Epithelial cell of proximal tubule (primary cell): ENCODE measurements around the gene TMTC2. TPM values are rescaled to one million over a fixed set of nuclear protein-coding genes. Genes with fewer than 3 reads are reported as not detected.
"Not testable (repeated sequence)": the region's sequence is repeated elsewhere in the genome, so short reads cannot be mapped to it uniquely, and the experiment has no call there.

Experiments
- DNase-seq: peaks from one replicate; pipeline ENCODE4 v3.0.0-alpha.2; 2011; ENCODE audit warnings: low read depth
- H3K4me3 ChIP-seq: 2 replicates; pipeline ENCODE4 v1.5.1; 2011; ENCODE audit warnings: low read depth, mild to moderate bottlenecking, low read length
- total RNA-seq: library from RNA; depleted of rRNA; stranded (reverse); fragments of >200 nt; gene quantifications from 2 replicates; pipeline ENCODE4 v1.2.3, GENCODE V29; 2015
- TF ChIP-seq, protein P1 (sequence below): conservative IDR thresholded peaks from 2 replicates; pipeline ENCODE4 v1.5.1; 2012; ENCODE audit warnings: low read depth, mild to moderate bottlenecking, low read length

TMTC2 gene
- total RNA-seq, 1 donor from 2014 or later = 3.6 TPM

DNA sequence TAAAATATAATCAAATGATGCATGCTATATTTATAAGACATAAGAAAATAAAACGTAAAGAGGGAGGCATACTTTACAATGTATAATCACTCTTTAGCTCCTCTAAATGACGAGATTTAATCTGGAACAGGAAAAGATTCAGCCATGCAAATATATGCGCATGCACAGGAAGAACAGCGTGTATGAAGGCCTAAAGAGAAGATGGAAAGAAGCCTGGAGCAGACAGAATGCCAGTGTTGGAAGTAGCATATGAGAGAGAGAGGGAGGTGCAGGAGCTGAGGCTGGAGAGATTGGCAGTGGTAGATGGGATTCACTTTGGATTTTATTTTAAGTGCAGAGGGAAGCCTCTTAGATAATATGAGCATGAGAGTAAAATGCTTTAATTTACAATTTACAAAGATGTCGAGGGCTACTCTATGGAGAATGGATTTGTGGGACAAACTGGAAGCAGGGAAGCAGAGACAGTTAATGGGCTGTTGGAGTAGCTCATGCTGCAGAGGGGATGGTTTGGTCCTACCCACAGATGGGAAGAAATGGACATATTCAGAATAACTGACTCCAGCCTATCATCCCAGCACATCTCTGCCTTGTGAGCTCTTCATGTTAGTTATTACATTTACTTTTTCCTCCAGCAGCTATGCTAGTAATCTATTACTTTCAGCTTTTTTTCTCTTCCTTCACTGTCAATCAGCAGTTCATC, 411.1 kb downstream of the TMTC2 start:
- TF ChIP-seq, protein P1, sequence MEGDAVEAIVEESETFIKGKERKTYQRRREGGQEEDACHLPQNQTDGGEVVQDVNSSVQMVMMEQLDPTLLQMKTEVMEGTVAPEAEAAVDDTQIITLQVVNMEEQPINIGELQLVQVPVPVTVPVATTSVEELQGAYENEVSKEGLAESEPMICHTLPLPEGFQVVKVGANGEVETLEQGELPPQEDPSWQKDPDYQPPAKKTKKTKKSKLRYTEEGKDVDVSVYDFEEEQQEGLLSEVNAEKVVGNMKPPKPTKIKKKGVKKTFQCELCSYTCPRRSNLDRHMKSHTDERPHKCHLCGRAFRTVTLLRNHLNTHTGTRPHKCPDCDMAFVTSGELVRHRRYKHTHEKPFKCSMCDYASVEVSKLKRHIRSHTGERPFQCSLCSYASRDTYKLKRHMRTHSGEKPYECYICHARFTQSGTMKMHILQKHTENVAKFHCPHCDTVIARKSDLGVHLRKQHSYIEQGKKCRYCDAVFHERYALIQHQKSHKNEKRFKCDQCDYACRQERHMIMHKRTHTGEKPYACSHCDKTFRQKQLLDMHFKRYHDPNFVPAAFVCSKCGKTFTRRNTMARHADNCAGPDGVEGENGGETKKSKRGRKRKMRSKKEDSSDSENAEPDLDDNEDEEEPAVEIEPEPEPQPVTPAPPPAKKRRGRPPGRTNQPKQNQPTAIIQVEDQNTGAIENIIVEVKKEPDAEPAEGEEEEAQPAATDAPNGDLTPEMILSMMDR = no peak
- DNase-seq = no peak
- no peak overlapping the region for H3K4me3 ChIP-seq

DNA sequence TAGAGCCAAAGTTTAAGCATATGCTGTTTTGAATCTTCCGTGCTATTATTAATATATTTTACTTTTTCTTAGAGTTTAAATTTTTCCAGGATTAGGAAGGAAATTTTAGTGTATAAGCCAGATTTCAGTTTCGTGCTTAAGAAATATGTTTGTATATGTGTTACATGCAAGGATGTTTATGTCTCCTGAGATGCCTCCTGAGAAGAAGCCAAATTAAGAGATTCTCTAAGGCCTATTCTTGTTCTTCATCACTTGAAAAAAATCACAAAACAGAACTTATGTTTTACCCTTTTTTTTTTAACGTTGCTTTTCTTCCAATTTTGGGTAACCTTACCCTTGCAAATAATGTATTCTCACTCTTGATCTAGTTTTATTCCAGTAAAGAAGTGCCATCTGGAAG, 412.7 kb downstream of the TMTC2 start:
- no peak overlapping the region for H3K4me3 ChIP-seq
- TF ChIP-seq, protein P1 = no peak
- no peak for DNase-seq

DNA sequence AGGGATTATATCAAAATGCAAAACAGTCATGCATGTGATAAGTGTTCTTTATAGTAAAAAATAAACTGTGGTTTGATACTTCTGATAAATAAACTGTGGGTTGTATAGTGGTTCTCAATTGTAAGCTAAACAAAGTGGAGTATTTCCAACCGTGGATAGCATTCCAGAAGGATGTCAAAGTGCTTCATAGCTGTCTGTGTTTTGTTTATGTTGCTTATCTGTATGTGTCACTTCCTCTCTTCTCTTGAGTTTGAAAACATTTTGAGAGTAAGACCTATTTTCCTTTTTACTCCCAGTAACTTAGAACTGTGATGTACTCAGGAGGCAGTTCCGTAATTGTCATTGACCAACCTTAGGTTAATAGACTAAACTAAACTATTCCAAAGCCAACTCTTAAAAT, 415.8 kb downstream of the TMTC2 start:
- DNase-seq = no peak
- TF ChIP-seq, protein P1 = no peak
- no peak overlapping the region for H3K4me3 ChIP-seq

DNA sequence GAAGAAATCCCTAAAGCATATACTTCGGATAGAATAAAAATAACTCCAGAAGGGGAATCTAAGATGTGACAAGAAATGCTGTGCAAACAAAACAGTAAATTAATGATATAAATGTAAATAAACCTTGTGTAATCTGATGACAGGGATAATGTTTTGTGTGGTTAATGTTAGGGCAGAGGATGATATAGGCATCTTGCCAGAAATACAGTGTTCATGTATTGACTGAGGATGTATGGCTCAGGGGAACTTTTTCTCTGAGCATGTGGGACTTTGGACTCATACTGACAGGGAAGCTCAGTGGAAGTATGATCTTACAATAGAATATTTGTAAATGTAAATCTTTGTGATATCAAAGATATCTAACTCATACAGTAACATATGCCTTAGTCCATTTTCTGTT, 420.2 kb downstream of the TMTC2 start:
- no peak for DNase-seq
- H3K4me3 ChIP-seq = no peak overlapping the region
- TF ChIP-seq, protein P1 = no peak

DNA sequence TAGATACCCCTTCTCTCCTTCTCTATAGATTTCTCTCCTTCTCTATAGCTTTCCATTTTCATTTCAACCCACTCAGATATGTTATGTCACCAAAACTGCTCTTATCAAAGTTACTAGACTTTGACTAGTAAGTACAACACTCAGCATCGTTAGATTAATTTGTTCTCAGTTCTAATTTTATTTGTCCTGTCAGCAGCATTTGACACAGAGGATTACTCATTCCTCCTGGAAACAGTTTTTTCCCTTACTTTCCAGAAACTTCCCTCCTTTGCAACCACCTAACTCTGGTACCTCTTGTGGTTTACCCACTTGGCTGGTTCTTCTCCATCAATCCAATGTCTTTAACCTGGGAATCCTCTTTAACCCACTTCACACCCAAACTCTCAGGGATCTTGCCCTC, 423.7 kb downstream of the TMTC2 start:
- DNase-seq = no peak
- TF ChIP-seq, protein P1 = no peak
- no peak overlapping the region for H3K4me3 ChIP-seq

DNA sequence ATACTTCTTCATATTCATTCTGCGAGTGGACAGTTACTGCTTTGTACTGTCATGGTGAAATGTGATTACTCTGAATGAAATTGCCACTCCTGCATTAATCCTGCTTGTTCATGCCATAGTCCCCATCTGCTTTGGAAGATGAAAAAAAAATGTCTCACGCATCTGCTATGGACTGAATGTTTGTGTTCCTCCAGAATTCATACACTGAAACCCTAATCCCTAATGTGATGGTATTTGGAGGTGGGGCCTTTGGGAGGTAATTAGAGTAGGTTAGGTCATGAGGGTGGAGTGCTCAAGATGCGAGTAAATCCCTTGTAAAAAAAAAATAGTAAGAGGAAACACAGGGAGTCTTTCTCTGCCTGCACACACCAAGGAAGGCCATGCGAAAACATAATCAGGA, 427.2 kb downstream of the TMTC2 start:
- H3K4me3 ChIP-seq = no peak overlapping the region
- DNase-seq = no peak
- TF ChIP-seq, protein P1 = no peak

DNA sequence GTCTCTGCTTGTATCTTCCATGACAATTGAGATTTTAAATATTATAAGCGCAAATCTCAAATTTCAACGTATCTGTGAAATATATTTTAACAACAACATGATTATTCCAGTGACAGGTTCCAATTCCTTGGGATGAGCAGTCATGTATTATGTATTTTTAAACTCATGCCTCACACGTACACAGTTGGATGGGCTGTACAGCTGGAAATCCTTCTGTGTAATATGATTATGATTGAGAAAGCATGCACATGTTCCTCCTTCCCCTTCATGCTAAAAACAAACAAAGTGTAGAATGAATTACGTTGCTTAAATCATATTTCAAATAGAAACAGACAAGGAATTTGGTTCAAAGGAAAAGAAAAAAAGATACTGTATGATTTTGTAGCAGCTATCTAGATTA, 428.3 kb downstream of the TMTC2 start:
- no peak for DNase-seq
- H3K4me3 ChIP-seq = no peak overlapping the region
- TF ChIP-seq, protein P1 = no peak

DNA sequence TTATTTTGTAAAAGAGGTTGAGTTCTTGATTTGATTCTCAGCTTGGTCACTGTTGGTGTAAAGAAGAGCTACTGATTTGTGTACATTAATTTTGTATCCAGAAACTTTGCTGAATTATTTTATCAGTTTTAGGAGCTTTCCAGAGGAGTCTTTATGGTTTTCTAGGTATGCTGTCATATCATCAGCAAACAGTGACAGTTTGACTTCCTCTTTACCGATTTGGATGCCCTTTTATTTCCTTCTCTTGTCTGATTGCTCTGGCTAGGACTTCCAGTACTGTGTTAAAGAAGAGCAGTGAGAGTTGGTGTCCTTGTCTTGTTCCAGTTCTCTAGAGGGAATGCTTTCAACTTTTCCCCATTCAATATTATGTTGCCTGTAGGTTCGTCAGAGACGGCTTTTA, 431.2 kb downstream of the TMTC2 start:
- DNase-seq = not testable (repeated sequence)

More for the DNA sequence above, 431.2 kb downstream of the TMTC2 start:
- H3K4me3 ChIP-seq = not testable (repeated sequence)
